Activated naive CD8-positive, alpha-beta T cell treated with anti-CD3 and anti-CD28 coated beads, Interleukin-2, amount 50 U/mL, for 24 hours (primary cell): ENCODE measurements around the gene MT1B.

Source experiments
- ATAC-seq: fragments of 150-1000 bp; cut with Tn5 transposase; one replicate; pipeline ENCODE4 v1.10.0; 2021
- DNase-seq: peaks from one replicate; pipeline ENCODE4 v3.0.0; 2021
- H3K27ac Mint-ChIP-seq: one replicate; pipeline ENCODE4 v1.8.0; 2021; ENCODE audit warnings: mild to moderate bottlenecking, mixed read lengths
- H3K27me3 Mint-ChIP-seq: one replicate; pipeline ENCODE4 v1.8.0; 2021; ENCODE audit warnings: mixed read lengths
- H3K36me3 Mint-ChIP-seq: one replicate; pipeline ENCODE4 v1.8.0; 2021; ENCODE audit warnings: low read depth, mixed read lengths
- H3K4me1 Mint-ChIP-seq: one replicate; pipeline ENCODE4 v1.8.0; 2021; ENCODE audit warnings: mixed read lengths
- H3K4me3 Mint-ChIP-seq: one replicate; pipeline ENCODE4 v1.8.0; 2021; ENCODE audit warnings: mild to moderate bottlenecking, moderate library complexity, mixed read lengths
- H3K9me3 Mint-ChIP-seq: one replicate; pipeline ENCODE4 v1.8.0; 2021; ENCODE audit warnings: mixed read lengths

Gene MT1B

DNA sequence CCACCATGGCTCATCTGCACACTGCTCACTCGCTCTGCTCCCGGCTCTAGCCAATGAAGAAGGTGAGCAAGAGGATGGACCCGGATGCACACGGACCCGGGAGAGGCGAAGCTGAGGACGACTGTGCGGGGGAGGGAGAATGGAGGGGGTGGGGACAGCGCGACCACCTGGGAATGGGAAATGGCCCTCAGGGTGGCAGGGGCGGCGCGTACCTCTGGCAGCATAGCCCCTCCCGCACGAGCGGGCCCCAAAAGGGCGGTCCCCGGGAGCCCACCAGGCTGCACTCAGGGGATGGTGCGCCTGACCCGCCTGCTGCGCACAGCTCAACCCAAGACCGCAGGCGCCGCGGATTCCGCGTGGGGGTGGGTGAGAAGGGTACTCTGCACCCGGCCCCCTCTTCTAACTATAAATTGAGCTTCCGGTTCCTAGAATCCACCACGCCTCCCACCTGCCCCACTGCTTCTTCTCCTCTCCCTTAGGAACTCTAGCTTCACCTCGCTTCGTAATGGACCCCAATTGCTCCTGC lies 24.1 kb downstream of the MT1B start:
- ATAC-seq (peak; percentile 46), DNase-seq (peak; percentile 53)
- Mint-ChIP-seq H3K36me3 (no peaks in the 10 kb centered on the region), H3K4me3 (peak overlapping the region; percentile 48), H3K27me3 (peaks cover 38% of the 10 kb centered on the region), H3K27ac (peak overlapping the region; percentile 7), H3K9me3 (no peaks in the 10 kb centered on the region), H3K4me1 (peaks cover 19% of the 10 kb centered on the region)

DNA sequence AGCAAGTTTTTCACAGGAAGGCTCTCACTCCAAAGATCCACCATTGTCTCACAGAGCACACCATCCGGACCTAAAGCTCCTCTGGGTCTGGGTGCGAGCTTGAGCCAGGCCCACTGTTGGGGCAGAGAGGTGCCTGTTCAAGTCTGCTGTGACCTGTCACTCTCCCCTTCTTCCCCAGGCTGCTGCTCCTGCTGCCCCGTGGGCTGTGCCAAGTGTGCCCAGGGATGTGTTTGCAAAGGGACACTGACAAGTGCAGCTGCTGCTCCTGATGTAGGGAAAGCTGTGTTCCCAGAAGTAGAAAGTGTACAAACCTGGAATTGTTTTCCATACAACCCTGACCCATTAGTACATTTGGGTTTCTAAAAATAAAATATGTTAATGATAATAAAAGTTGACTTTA lies 25.8 kb downstream of the MT1B start:
- no peaks in the 10 kb centered on the region for H3K36me3 Mint-ChIP-seq
- H3K4me1 Mint-ChIP-seq: peaks cover 29% of the 10 kb centered on the region
- H3K27ac Mint-ChIP-seq: no peak overlapping the region
- H3K9me3 Mint-ChIP-seq: no peaks in the 10 kb centered on the region
- no peak for ATAC-seq
- no peak for DNase-seq
- H3K27me3 Mint-ChIP-seq: peaks cover 22% of the 10 kb centered on the region
- no peak overlapping the region for H3K4me3 Mint-ChIP-seq

DNA sequence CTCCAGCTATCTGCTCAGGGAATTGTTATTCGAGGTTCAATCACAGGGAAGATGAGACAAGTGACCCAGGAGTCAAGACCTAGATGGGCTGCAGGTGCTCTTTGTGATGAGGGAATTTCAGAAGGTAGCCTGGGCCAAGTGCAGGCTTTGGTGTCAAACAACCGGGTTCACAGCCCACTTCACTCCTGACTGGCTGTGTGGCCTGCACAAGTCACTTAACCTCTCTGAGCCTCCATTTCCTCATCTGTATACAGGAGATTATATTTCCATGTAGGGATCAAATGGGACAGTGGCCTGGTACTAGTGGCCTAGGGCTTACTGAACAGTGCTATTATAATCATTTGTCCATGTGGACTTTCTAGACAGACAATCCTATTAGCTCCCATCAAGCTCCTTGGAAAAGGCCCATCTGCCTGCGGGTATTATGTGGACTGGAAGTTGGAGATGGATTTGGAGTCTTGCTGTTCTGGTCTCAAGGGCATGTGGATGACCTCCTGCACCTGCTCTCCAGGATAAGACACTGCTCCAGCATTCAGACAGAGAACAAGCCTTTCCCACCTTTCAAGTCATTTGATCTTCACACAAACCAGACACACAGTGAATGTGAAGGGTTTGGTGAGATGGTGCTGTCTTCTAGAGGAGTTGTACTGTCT lies 27.5 kb downstream of the MT1B start:
- H3K27me3 Mint-ChIP-seq: peaks cover 14% of the 10 kb centered on the region
- no peaks in the 10 kb centered on the region for H3K36me3 Mint-ChIP-seq
- peaks cover 41% of the 10 kb centered on the region for H3K4me1 Mint-ChIP-seq
- DNase-seq (no peak), ATAC-seq (no peak)
- H3K4me3 Mint-ChIP-seq: no peak overlapping the region
- no peak overlapping the region for H3K27ac Mint-ChIP-seq
- H3K9me3 Mint-ChIP-seq: no peaks in the 10 kb centered on the region

DNA sequence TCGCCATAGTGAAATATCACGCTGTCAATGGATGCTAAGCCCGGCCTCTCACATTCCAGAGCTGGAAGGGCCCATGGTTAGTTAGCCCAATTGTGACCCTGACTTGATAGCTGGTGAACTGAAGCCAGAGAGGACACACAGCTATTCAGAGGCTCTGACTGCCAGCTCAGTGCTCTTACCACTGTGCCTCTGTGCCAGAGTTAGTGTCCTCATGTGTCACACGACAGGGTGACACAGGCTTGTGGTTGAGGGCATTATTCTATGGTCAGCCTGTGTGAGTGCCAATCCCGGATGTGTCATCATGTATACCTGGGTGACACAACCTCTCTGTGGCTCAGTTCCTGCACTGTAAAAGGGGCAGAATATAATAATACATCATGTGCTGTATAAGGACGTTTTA lies 28.1 kb downstream of the MT1B start:
- Mint-ChIP-seq H3K4me1 (peaks cover 39% of the 10 kb centered on the region), H3K9me3 (no peaks in the 10 kb centered on the region), H3K27me3 (peaks cover 10% of the 10 kb centered on the region), H3K4me3 (no peak overlapping the region), H3K36me3 (no peaks in the 10 kb centered on the region), H3K27ac (no peak overlapping the region)
- ATAC-seq (peak; percentile 67), DNase-seq (no peak)

DNA sequence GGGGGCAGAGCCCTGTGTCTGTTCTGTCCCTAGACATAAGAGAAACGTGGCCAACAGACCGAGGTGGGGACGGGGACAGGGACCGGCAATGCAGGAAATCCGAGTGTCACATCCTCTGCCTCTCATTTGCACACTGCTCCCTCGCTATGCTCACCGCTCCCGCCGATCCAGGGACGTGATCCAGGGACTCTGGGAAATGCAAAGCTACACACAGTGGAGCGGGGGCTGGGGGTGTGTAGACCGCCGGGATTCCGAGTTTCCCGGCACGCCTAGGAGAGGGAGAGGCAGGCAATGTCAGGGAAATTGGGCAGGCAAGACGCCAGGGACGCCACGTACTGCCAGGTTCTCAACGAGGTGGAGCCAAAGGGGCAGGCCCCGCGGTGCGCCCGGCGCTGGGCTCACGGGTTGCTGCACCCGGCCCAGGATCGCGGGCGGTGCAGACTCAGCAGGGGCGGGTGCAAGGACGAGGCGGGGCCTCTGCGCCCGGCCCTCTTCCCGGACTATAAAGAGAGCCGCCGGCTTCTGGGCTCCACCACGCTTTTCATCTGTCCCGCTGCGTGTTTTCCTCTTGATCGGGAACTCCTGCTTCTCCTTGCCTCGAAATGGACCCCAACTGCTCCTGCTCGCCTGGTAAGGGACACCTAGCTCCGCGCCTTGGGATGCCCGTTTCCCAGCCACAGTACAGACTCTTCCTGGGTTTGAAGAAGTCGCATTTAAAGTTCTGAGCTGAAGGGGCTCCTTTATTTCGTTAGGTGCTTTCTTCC lies 30.4 kb downstream of the MT1B start, which contains the start of gene MT1X:
Gene MT1X (plus strand): TSS at position 532 of the 764 bp plus-strand sequence. CDS start 71 bp downstream, at position 603.
- Mint-ChIP-seq H3K27ac (peak within 1 kb of the TSS; percentile 85), H3K36me3 (peaks cover 5% of the 10 kb centered on the region), H3K27me3 (no peaks in the 10 kb centered on the region), H3K4me1 (peaks cover 27% of the 10 kb centered on the region), H3K9me3 (no peaks in the 10 kb centered on the region), H3K4me3 (peak within 1 kb of the TSS; percentile 90)
- ATAC-seq: peak; percentile 96
- peak; percentile 88 for DNase-seq

DNA sequence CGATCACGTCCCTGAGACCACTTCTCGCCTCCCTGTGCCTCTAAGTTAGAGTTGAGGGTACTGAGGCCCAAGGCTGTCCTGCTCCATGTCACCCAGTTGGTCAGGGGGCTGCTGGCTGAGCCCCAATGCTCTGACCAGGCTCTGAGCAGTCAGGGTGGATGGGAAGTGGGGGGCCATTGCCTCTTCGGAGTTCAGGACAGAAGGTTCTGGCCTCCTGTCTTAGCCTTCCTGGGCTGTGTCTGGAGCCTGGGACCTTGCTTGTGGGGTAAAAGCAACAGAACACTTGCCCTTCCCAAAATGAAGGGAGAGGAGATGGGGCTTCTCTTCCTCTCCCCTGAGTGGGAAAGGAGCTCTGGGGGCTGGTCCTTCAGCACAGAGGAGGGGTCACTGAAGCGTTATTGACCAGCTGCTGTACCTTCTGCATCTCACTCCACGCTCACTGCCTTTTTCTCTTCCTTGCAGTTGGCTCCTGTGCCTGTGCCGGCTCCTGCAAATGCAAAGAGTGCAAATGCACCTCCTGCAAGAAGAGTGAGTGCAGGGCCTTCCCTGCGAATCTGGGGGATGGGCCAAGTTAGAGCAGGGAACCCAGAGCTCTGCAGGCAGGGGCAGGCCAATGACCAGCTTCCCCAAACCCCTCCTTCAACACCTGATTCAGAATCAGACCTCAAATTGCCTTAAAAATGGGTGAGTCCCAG lies 31.2 kb downstream of the MT1B start:
- DNase-seq: no peak
- no peaks in the 10 kb centered on the region for H3K9me3 Mint-ChIP-seq
- peak overlapping the region; percentile 85 for H3K27ac Mint-ChIP-seq
- H3K27me3 Mint-ChIP-seq: no peaks in the 10 kb centered on the region
- H3K4me1 Mint-ChIP-seq: peaks cover 27% of the 10 kb centered on the region
- no peak for ATAC-seq
- peak overlapping the region; percentile 90 for H3K4me3 Mint-ChIP-seq
- H3K36me3 Mint-ChIP-seq: peaks cover 5% of the 10 kb centered on the region

DNA sequence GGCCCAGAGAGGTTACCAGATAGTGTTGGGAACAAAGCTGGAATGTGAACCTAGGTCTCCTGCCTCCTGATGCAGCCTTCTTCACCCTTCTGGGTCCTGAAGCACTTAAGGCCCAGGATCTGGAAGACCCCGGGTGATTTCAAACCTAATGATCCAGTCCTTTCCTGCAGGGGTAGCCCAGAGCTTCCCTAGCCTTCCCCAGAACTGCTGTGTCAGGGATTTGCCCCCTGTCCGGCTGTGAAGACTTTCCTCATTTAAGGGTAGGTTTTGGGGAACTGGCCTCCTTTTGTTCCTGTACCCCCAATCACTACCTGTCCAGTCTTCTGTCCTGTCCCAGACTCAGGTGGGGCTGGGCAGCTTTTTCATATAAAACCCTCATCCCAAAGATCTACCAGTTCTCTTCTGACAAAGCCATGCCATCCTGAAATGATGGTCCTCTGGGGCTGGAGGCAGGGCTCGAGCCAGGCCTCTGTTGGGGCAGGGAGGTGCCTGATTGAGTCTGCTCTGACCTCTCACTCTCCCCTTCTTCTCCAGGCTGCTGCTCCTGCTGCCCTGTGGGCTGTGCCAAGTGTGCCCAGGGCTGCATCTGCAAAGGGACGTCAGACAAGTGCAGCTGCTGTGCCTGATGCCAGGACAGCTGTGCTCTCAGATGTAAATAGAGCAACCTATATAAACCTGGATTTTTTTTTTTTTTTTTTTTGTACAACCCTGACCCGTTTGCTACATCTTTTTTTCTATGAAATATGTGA lies 31.9 kb downstream of the MT1B start:
- no peak for ATAC-seq
- H3K9me3 Mint-ChIP-seq: no peaks in the 10 kb centered on the region
- no peak overlapping the region for H3K27ac Mint-ChIP-seq

DNA sequence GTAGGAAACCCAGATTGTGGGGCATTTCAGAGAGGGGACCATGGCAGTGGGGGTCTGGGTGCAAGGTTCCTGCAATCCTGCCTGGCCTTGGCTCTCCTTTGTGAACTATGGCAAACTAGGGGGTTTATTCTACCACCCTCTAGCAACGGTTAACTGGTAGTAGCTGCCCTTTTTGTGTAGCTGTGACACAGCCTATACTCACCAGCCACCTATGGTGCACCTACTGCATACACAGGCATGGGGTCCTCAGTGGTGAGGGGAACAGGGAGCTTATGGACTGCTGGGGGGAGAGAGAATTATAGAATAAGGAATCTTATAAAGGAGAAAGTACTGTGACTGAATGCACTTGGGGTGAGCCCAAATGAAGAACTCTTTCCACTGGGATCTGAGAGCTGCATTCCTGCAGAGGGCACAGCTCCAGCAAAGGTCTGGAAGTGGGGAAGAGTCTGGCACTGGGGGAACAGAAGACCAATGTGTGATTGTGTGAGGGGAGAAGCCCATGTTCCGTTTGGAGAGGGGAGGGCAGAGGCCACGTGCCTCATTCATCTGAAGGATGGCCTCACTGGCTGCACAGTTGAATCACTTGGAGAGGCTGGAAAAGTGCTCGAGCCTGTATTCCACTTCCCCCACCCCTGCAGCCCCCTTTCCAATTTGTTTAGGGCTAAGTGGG lies 32.7 kb downstream of the MT1B start:
- DNase-seq: no peak
- Mint-ChIP-seq H3K27ac (no peak overlapping the region), H3K4me1 (peaks cover 27% of the 10 kb centered on the region), H3K27me3 (no peaks in the 10 kb centered on the region), H3K36me3 (peaks cover 5% of the 10 kb centered on the region), H3K9me3 (no peaks in the 10 kb centered on the region), H3K4me3 (peak overlapping the region; percentile 90)
- ATAC-seq: no peak

More for the DNA sequence above, 31.9 kb downstream of the MT1B start:
- peak overlapping the region; percentile 90 for H3K4me3 Mint-ChIP-seq
- DNase-seq: no peak
- peaks cover 27% of the 10 kb centered on the region for H3K4me1 Mint-ChIP-seq
- H3K27me3 Mint-ChIP-seq: no peaks in the 10 kb centered on the region
- peaks cover 5% of the 10 kb centered on the region for H3K36me3 Mint-ChIP-seq

DNA sequence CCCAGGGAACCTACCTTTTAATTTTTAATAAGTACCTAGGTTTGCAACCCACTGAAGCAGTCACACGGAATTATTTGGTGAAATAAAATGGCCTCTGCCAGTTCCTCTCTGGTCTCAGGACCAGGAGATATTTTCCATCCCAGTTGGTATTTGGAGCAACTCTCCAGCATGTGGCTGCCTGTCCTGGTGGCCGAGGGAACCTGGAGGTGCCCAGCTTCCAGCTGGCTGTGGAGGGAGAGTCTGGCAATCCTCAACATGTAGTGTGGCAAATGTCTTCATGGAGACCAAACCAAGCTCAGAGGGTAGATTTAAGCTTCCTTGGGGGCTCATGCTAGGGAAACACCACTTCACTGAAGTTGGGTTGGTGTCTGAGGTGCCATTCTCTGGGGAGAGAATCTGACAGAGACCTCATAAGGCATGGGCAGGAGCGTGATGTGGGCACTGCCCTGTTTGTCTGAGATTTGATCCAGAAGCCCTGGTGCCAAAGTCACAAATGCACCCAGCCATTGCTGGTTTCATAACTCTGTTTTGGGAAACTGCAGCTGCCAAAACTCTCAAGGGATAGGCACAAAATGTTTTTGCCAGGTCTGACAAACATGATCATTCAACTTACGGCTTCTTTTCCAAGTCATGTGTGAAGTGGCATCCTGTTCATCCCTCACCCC lies 33.4 kb downstream of the MT1B start:
- Mint-ChIP-seq H3K27me3 (no peaks in the 10 kb centered on the region), H3K36me3 (peaks cover 5% of the 10 kb centered on the region)
- DNase-seq: no peak

DNA sequence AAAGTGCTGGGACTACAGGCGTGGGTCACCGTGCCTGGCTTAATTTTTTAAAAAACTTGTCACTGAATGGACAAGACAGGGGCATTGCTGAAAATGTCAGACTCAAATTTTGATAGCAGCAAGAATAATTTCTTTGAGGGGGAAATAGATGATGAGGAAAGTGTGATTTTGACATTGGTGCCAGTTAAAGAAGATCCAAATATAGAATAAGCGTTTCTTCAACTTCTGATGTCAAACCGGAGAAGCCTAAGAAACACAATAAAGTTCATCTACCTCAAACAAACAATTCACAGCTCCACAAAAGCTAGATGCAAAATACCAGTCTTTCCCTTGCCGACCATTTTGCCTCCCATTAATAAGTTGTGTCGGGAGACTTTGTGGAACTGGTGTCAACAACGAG lies 35.1 kb downstream of the MT1B start:
- Mint-ChIP-seq H3K4me3 (no peak overlapping the region), H3K36me3 (peaks cover 5% of the 10 kb centered on the region), H3K27me3 (peaks cover 2% of the 10 kb centered on the region), H3K4me1 (peaks cover 20% of the 10 kb centered on the region), H3K27ac (no peak overlapping the region), H3K9me3 (no peaks in the 10 kb centered on the region)
- no peak for DNase-seq
- no peak for ATAC-seq

More for the DNA sequence above, 33.4 kb downstream of the MT1B start:
- no peak overlapping the region for H3K4me3 Mint-ChIP-seq
- no peak overlapping the region for H3K27ac Mint-ChIP-seq
- no peak for ATAC-seq
- H3K4me1 Mint-ChIP-seq: peaks cover 24% of the 10 kb centered on the region
- no peaks in the 10 kb centered on the region for H3K9me3 Mint-ChIP-seq

DNA sequence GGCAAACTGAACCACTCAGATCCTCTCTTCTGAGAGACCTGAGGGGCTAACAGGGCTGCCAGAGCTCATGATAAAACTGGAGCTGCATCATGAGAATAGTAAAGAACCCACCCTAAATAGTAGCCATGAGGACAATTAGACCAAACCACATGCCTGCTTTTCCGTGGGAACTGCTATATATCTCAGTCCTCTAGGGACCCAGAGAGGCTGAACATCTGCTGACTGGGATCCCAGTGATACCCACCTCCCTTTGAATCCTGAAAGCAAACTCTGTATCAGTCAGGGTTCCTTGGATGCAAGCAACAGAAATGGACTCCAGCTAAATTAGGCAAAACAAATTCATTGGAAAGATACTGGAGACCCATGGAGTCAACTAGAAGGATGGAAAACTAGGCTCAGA lies 37.1 kb downstream of the MT1B start:
- ATAC-seq (no peak), DNase-seq (no peak)
- Mint-ChIP-seq H3K4me3 (no peak overlapping the region), H3K27ac (no peak overlapping the region), H3K27me3 (peaks cover 2% of the 10 kb centered on the region), H3K9me3 (no peaks in the 10 kb centered on the region), H3K36me3 (peaks cover 5% of the 10 kb centered on the region), H3K4me1 (peaks cover 3% of the 10 kb centered on the region)

DNA sequence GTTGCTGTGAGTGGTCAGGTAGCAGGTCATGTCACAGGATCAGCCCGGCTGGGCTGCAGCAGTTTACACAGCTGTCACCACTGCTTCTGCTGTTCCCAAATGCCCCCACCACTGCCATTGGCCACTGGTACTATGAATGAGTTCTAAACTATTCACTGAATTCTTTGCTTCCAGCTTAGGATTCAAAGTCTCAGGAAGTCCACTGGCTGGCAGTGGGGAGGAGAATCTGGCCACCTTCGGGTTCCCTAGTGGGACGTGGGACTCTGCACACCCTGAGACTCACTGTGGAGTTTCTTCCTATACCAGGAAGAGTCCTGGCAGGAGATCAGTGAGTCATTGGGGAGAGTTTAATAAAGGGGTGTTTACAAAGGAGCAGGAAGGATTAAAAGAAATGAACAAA lies 37.5 kb downstream of the MT1B start:
- H3K27me3 Mint-ChIP-seq: peaks cover 2% of the 10 kb centered on the region
- no peak for DNase-seq
- ATAC-seq: no peak
- peaks cover 5% of the 10 kb centered on the region for H3K36me3 Mint-ChIP-seq
- no peak overlapping the region for H3K4me3 Mint-ChIP-seq
- H3K9me3 Mint-ChIP-seq: no peaks in the 10 kb centered on the region
- H3K4me1 Mint-ChIP-seq: no peaks in the 10 kb centered on the region
- no peak overlapping the region for H3K27ac Mint-ChIP-seq

DNA sequence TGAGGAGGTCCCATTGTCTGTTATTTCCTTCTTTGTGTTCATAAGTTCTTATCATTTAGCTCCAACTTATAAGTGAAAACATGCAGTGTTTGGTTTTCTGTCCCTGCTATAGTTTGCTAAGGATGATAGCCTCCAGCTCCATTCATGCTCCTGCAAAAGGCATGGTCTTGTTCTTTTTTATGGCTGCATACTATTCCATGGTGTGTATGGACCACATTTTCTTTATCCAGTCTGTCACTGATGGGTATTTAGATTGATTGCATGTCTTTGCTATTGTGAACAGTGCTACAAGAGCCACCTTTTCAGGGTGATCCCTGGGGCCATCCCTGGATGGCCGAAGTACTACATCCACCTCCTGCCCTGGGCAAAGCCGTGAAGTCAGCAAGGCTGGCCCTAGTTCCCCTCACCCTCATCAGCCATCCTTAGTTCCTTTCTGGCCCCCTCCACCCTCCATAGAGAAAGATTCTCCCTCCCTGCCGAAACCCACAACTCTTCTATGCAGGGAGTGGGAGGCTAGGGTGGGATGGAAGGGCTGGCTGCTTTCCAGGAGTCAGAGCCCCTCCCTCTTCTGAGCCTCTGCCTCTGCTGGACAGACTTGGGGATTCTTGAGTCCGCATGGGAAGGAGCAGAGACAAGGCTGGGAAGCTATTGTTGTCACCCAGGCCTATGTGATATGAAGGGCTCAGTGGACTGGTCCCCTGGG lies 38.9 kb downstream of the MT1B start:
- no peaks in the 10 kb centered on the region for H3K9me3 Mint-ChIP-seq
- no peak for DNase-seq
- H3K4me1 Mint-ChIP-seq: no peaks in the 10 kb centered on the region
- H3K4me3 Mint-ChIP-seq: no peak overlapping the region
- H3K27me3 Mint-ChIP-seq: peaks cover 2% of the 10 kb centered on the region
- ATAC-seq: no peak
- H3K36me3 Mint-ChIP-seq: peaks cover 5% of the 10 kb centered on the region
- H3K27ac Mint-ChIP-seq: no peak overlapping the region
